Breast epithelium (tissue), 3 donors: ENCODE measurements around the gene ATP23.

ENCODE experiments used
- POLR2A ChIP-seq: fragments of 450-650 bp; IDR thresholded peaks from one replicate; pipeline ENCODE4 v1.6.1; 2016; ENCODE audit warnings: antibody characterized with exemption, mild to moderate bottlenecking, moderate library complexity
- POLR2AphosphoS5 ChIP-seq, 3 donors: sonication (generic); formaldehyde crosslinking; IDR thresholded peaks; one replicate each; pipeline ENCODE4 v1.6.1; 2017; ENCODE audit warnings: antibody characterized with exemption in 3 of 3
- TF ChIP-seq, protein P1 (sequence below), 3 donors: fragments of 450-650 bp; IDR thresholded peaks; one replicate each; pipeline ENCODE4 v1.5.1; 2016 to 2017; ENCODE audit warnings: antibody characterized with exemption in 3 of 3, mild to moderate bottlenecking in 3 of 3, moderate library complexity in 3 of 3

DNA sequence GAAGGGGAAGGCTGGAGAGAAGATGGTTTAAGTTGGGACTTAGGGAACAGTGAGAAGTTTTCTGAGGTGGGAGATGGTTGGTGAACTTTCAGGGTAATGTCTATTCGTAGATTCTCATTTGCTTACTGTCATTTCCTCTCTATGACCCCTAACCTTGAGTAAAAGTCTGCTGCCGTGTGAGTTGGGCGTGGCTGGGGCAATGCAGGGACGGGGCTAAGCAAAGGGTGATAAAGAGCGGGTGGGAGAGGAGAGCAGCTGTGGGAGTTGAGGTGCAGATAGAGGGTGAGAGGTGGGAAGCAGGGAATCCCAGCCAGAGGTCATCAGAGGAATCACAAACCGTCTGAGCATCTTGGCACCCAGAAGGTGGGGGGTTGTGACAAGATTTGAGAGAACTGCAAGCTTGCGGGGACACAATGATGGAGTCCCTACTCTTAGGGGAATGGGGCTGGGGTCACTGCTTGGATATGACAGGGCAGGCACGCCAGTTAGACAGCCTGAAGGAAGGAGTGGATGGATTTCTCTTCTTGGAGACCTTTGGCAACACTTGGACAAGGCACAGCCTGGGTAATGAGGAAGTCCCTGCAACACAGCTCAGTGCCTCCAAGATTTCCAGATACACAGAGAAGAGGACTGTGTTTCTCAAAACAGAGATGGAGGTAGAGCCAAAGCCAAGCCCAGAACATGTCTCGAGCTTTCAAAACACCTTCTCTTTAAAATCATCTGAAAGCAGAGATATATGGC, 49.0 kb upstream of the ATP23 start:
- TF ChIP-seq, protein P1, sequence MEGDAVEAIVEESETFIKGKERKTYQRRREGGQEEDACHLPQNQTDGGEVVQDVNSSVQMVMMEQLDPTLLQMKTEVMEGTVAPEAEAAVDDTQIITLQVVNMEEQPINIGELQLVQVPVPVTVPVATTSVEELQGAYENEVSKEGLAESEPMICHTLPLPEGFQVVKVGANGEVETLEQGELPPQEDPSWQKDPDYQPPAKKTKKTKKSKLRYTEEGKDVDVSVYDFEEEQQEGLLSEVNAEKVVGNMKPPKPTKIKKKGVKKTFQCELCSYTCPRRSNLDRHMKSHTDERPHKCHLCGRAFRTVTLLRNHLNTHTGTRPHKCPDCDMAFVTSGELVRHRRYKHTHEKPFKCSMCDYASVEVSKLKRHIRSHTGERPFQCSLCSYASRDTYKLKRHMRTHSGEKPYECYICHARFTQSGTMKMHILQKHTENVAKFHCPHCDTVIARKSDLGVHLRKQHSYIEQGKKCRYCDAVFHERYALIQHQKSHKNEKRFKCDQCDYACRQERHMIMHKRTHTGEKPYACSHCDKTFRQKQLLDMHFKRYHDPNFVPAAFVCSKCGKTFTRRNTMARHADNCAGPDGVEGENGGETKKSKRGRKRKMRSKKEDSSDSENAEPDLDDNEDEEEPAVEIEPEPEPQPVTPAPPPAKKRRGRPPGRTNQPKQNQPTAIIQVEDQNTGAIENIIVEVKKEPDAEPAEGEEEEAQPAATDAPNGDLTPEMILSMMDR (IDR thresholded peaks at IDR 0.05) = no peak
- no peak for TF ChIP-seq POLR2AphosphoS5 (IDR thresholded peaks at IDR 0.05)
- no peak for TF ChIP-seq POLR2A
